ENCODE data around the gene EHMT2. TPM values are rescaled to one million over a fixed set of nuclear protein-coding genes. Genes with fewer than 3 reads are reported as not detected.

The EHMT2 gene
- total and polyA plus RNA-seq, 2 of the 13 experiments (the other 11 are each of a cell fraction or from before 2014, with no cell fraction given): 55.2 to 69.2 TPM

DNA sequence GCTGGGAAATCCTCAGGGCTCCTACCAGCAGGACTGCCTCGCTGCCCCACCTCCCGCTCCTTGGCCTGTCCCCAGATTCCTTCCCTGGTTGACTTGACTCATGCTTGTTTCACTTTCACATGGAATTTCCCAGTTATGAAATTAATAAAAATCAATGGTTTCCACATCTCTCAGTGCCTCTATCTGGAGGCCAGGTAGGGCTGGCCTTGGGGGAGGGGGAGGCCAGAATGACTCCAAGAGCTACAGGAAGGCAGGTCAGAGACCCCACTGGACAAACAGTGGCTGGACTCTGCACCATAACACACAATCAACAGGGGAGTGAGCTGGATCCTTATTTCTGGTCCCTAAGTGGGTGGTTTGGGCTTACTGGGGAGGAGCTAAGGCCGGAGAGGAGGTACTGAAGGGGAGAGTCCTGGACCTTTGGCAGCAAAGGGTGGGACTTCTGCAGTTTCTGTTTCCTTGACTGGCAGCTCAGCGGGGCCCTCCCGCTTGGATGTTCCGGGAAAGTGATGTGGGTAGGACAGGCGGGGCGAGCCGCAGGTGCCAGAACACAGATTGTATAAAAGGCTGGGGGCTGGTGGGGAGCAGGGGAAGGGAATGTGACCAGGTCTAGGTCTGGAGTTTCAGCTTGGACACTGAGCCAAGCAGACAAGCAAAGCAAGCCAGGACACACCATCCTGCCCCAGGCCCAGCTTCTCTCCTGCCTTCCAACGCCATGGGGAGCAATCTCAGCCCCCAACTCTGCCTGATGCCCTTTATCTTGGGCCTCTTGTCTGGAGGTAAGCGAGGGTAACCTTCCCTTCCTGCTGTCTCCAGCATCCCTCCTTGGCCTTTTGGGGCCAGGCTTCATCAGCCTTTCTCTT, 48.2 kb upstream of the EHMT2 start, which contains the start of gene CFB (continued):
- TF ChIP-seq ZSCAN29 (CRISPR knock-in tag; conservative IDR thresholded peaks at IDR 0.05) (peak; percentile 69; the same call in 1 of the 2 replicates), EEA1 (CRISPR knock-in tag; IDR thresholded peaks at IDR 0.05; ENCODE audit: borderline replicate concordance) (peak; percentile 88; the same call in 1 of the 2 replicates), ZNF382 (CRISPR knock-in tag; IDR thresholded peaks at IDR 0.05; ENCODE audit: borderline replicate concordance) (no peak), MIXL1 (CRISPR knock-in tag; IDR thresholded peaks at IDR 0.05) (peak; percentile 95), PRPF4 (IDR thresholded peaks at IDR 0.05; ENCODE audit: low read depth, low read length, poor library complexity, severe bottlenecking) (peak; percentile 89), TBX2 (CRISPR knock-in tag; IDR thresholded peaks at IDR 0.05; ENCODE audit: borderline replicate concordance) (peak; percentile 84), ZNF441 (CRISPR knock-in tag; IDR thresholded peaks at IDR 0.05; ENCODE audit: borderline replicate concordance) (0 out of 2 replicates have a peak, but pooled peaks have one; percentile 35), SMARCC2 (IDR thresholded peaks at IDR 0.05) (no peak), SMAD3 (CRISPR knock-in tag; IDR thresholded peaks at IDR 0.05) (peak; percentile 74; the same call in 1 of the 2 replicates), MYNN (CRISPR knock-in tag; IDR thresholded peaks at IDR 0.05; ENCODE audit: low read depth) (no peak), ZNF557 (CRISPR knock-in tag; IDR thresholded peaks at IDR 0.05) (no peak), ZNF30 (CRISPR knock-in tag; IDR thresholded peaks at IDR 0.05) (no peak), KDM1A (CRISPR knock-in tag; IDR thresholded peaks at IDR 0.05) (peak; percentile 65; the same call in 1 of the 2 replicates), JARID2 (CRISPR knock-in tag; IDR thresholded peaks at IDR 0.05; ENCODE audit: insufficient replicate concordance) (peak; percentile 36), ZNF747 (CRISPR knock-in tag; IDR thresholded peaks at IDR 0.05; ENCODE audit: borderline replicate concordance) (peak; percentile 95), FOXO1 (CRISPR knock-in tag; IDR thresholded peaks at IDR 0.05) (peak; percentile 94), SETDB1 (CRISPR knock-in tag; IDR thresholded peaks at IDR 0.05; ENCODE audit: borderline replicate concordance) (no peak), SKI (IDR thresholded peaks at IDR 0.05; ENCODE audit: partially characterized antibody) (peak; percentile 78), ZNF780A (CRISPR knock-in tag; IDR thresholded peaks at IDR 0.05) (peak; percentile 50; the same call in 1 of the 2 replicates), TOE1 (CRISPR knock-in tag; IDR thresholded peaks at IDR 0.05) (peak; percentile 55)
- TF ChIP-seq, protein P1, sequence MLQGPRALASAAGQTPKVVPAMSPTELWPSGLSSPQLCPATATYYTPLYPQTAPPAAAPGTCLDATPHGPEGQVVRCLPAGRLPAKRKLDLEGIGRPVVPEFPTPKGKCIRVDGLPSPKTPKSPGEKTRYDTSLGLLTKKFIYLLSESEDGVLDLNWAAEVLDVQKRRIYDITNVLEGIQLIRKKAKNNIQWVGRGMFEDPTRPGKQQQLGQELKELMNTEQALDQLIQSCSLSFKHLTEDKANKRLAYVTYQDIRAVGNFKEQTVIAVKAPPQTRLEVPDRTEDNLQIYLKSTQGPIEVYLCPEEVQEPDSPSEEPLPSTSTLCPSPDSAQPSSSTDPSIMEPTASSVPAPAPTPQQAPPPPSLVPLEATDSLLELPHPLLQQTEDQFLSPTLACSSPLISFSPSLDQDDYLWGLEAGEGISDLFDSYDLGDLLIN (CRISPR knock-in tag; IDR thresholded peaks at IDR 0.05; ENCODE audit: borderline replicate concordance): peak; percentile 49; the same call in 1 of the 2 replicates
- TF ChIP-seq, protein P2, sequence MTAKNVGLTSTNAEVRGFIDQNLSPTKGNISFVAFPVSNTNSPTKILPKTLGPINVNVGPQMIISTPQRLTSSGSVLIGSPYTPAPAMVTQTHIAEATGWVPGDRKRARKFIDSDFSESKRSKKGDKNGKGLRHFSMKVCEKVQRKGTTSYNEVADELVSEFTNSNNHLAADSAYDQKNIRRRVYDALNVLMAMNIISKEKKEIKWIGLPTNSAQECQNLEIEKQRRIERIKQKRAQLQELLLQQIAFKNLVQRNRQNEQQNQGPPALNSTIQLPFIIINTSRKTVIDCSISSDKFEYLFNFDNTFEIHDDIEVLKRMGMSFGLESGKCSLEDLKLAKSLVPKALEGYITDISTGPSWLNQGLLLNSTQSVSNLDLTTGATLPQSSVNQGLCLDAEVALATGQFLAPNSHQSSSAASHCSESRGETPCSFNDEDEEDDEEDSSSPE (CRISPR knock-in tag; IDR thresholded peaks at IDR 0.05): peak; percentile 45; the same call in 1 of the 2 replicates
- TF ChIP-seq, protein P3, sequence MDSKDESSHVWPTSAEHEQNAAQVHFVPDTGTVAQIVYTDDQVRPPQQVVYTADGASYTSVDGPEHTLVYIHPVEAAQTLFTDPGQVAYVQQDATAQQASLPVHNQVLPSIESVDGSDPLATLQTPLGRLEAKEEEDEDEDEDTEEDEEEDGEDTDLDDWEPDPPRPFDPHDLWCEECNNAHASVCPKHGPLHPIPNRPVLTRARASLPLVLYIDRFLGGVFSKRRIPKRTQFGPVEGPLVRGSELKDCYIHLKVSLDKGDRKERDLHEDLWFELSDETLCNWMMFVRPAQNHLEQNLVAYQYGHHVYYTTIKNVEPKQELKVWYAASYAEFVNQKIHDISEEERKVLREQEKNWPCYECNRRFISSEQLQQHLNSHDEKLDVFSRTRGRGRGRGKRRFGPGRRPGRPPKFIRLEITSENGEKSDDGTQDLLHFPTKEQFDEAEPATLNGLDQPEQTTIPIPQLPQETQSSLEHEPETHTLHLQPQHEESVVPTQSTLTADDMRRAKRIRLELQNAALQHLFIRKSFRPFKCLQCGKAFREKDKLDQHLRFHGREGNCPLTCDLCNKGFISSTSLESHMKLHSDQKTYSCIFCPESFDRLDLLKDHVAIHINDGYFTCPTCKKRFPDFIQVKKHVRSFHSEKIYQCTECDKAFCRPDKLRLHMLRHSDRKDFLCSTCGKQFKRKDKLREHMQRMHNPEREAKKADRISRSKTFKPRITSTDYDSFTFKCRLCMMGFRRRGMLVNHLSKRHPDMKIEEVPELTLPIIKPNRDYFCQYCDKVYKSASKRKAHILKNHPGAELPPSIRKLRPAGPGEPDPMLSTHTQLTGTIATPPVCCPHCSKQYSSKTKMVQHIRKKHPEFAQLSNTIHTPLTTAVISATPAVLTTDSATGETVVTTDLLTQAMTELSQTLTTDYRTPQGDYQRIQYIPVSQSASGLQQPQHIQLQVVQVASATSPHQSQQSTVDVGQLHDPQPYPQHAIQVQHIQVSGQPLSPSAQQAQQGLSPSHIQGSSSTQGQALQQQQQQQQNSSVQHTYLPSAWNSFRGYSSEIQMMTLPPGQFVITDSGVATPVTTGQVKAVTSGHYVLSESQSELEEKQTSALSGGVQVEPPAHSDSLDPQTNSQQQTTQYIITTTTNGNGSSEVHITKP (CRISPR knock-in tag; IDR thresholded peaks at IDR 0.05; ENCODE audit: low read depth): peak; percentile 88; the same call in 1 of the 2 replicates

Measured in HepG2 (cell line).